Measurements from ENCODE around the gene RIMOC1. TPM values are rescaled to one million over a fixed set of nuclear protein-coding genes. Genes with fewer than 3 reads are reported as not detected.

RIMOC1 gene
- total RNA-seq, 2 donors from 2014 or later = 29.7 to 32.7 TPM

DNA sequence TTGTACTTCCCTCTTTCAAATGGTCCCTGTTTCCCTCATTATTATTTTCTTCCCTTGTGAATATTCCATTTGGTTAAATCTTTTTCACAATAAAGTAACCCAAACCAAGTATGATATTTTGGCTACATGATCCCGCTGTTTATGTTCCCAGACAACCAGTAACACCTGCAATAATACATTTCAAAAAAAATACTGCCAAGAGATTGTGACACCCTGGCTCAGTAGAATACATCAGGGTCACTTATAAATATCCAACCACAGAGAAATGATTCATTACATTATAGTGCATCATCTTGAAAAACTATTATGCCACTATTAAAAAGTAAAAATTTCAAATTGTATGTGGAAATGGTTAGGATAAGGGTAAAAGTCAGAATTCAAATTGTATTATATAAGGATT is 26.7 kb upstream of the RIMOC1 start:
- Mint-ChIP-seq H3K4me3 (no peak overlapping the region), H3K9me3 (no peaks in the 10 kb centered on the region), H3K27me3 (peaks cover 14% of the 10 kb centered on the region), H3K36me3 (ENCODE audit: low read depth) (no peaks in the 10 kb centered on the region), H3K27ac (no peak overlapping the region), H3K4me1 (peaks cover 4% of the 10 kb centered on the region)
- ATAC-seq (replicated peaks) = no peak

DNA sequence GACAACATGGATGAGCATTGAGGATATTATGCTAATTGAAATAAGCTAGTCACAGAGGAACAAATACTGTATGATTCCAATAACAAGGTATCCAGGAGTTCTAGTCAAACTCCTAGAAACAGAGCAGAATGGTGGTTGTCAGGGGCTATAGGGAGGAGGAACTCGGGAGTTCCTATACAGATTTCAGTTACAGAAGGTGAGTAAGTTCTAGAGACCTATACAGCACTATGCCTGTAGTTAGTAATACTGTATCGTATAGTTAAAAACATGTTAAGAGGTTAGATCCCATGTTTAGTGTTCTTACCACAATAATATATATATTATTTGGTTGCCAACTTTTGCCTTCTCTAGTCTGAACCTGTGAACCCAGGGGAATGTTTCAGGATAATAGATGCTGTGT is 26.0 kb upstream of the RIMOC1 start:
- Mint-ChIP-seq H3K9me3 (no peaks in the 10 kb centered on the region), H3K4me1 (peaks cover 4% of the 10 kb centered on the region), H3K27me3 (peaks cover 14% of the 10 kb centered on the region), H3K36me3 (ENCODE audit: low read depth) (no peaks in the 10 kb centered on the region), H3K27ac (no peak overlapping the region), H3K4me3 (no peak overlapping the region)
- no peak for ATAC-seq (replicated peaks)

DNA sequence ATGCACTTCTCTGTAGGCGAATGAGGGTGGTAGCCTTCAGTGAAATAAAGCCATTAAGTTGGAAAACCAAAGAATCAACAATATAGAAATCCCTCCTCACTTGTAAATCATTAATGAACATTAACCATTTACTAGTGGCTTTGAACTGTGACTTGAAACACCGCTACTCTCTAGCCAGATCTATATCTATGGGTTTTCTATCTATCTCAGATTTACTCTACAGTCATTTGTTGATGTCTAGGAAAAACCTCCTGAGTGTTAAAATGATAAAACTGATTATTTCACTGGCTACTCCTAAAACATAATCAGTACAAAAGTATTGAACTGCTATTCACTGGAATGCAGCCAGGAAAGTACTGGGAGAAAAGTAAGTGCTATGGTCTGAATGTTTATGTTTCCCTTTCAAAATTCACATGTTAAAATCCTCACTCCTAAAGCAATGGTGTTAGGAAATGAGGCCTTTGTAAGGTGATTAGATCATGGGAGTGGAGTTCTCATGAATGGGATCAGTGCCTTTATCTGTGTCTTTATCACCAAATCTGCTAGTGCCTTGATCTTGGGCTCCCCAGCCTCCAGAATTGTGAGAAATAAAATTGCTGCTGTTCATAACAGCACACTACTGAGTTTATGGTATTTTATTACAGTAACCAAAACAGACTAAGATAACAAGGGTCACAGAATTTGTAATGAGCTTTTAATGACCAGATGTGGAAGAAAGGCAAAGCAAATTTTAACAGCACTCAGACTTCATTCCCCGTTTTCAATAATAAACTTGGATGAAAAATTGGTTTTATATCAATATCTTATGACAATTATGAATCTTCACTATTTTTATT is 25.3 kb upstream of the RIMOC1 start:
- Mint-ChIP-seq H3K27me3 (peaks cover 14% of the 10 kb centered on the region), H3K4me1 (peaks cover 3% of the 10 kb centered on the region), H3K36me3 (ENCODE audit: low read depth) (no peaks in the 10 kb centered on the region), H3K9me3 (no peaks in the 10 kb centered on the region), H3K4me3 (no peak overlapping the region), H3K27ac (no peak overlapping the region)
- no peak for ATAC-seq (replicated peaks)

GRCh38 chr5:41882765-41883164 is 21.4 kb upstream of the RIMOC1 start:
- H3K4me3 Mint-ChIP-seq = no peak overlapping the region
- H3K36me3 Mint-ChIP-seq (ENCODE audit: low read depth) = no peaks in the 10 kb centered on the region
- H3K27ac Mint-ChIP-seq = no peak overlapping the region
- peaks cover 16% of the 10 kb centered on the region for H3K27me3 Mint-ChIP-seq
- no peak for ATAC-seq (replicated peaks)
- no peaks in the 10 kb centered on the region for H3K9me3 Mint-ChIP-seq
- H3K4me1 Mint-ChIP-seq = peaks cover 3% of the 10 kb centered on the region

DNA sequence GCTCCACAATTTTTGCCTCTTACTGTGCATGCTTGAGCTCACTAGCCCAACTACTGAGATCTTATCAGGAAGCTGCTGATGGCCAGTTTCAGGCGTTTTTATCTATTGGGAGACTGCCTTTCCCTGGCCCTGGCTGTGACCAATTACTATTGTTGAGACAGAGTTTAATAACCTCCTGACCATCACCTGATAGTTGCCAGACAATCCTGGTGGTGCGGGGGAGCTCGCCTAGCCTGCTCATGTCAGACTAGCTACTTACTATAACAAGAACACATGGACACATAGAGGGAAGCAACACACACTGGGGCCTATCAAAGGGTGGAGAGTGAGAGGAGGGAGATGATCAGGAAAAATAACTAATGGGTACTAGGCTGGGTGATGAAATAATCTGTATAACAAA is 20.9 kb upstream of the RIMOC1 start:
- Mint-ChIP-seq H3K4me3 (no peak overlapping the region), H3K27me3 (peaks cover 18% of the 10 kb centered on the region), H3K27ac (no peak overlapping the region), H3K36me3 (ENCODE audit: low read depth) (no peaks in the 10 kb centered on the region), H3K4me1 (peaks cover 6% of the 10 kb centered on the region), H3K9me3 (no peaks in the 10 kb centered on the region)
- no peak for ATAC-seq (replicated peaks)

DNA sequence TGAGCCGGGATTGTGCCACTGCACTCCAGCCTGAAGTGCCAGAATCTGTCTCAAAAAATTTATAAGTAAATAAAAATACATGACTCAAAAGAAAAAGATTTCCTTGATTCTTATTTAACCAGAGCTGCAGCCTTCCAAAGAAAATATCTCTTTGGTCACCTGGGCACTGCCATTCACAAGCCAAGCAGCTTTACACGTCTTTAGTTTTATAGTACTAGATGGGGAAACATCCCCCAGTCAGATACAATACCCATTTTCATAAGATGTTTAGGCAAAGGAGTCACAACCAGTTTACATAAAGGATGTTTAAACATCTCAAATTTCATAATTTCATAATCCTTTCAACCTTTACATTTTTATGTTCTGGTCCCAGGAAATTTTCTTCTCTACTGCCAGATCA is 20.2 kb upstream of the RIMOC1 start:
- H3K27ac Mint-ChIP-seq = no peak overlapping the region
- H3K4me1 Mint-ChIP-seq = peaks cover 6% of the 10 kb centered on the region
- H3K9me3 Mint-ChIP-seq = no peaks in the 10 kb centered on the region

GRCh38 chr5:41885286-41885685 is 18.9 kb upstream of the RIMOC1 start:
- H3K27ac Mint-ChIP-seq = no peak overlapping the region
- peaks cover 6% of the 10 kb centered on the region for H3K4me1 Mint-ChIP-seq
- H3K36me3 Mint-ChIP-seq (ENCODE audit: low read depth) = no peaks in the 10 kb centered on the region
- no peak for ATAC-seq (replicated peaks)
- H3K9me3 Mint-ChIP-seq = no peaks in the 10 kb centered on the region
- no peak overlapping the region for H3K4me3 Mint-ChIP-seq
- peaks cover 8% of the 10 kb centered on the region for H3K27me3 Mint-ChIP-seq

More for the DNA sequence above, 20.2 kb upstream of the RIMOC1 start:
- Mint-ChIP-seq H3K4me3 (no peak overlapping the region), H3K27me3 (peaks cover 18% of the 10 kb centered on the region), H3K36me3 (ENCODE audit: low read depth) (no peaks in the 10 kb centered on the region)
- ATAC-seq (replicated peaks) = no peak

GRCh38 chr5:41891066-41891707 is 13.0 kb upstream of the RIMOC1 start:
- peak; percentile 59 for ATAC-seq (replicated peaks)
- H3K36me3 Mint-ChIP-seq (ENCODE audit: low read depth) = no peaks in the 10 kb centered on the region
- no peaks in the 10 kb centered on the region for H3K9me3 Mint-ChIP-seq
- H3K4me3 Mint-ChIP-seq = peak overlapping the region; percentile 11
- peak overlapping the region; percentile 69 for H3K27ac Mint-ChIP-seq
- H3K27me3 Mint-ChIP-seq = peaks cover 6% of the 10 kb centered on the region
- peaks cover 23% of the 10 kb centered on the region for H3K4me1 Mint-ChIP-seq

- peak overlapping the region; percentile 69 for H3K27ac Mint-ChIP-seq
- H3K27me3 Mint-ChIP-seq = peaks cover 12% of the 10 kb centered on the region
These were observed 12.1 kb upstream of the RIMOC1 start for GRCh38 chr5:41892031-41892430.

GRCh38 chr5:41893074-41893851 is 10.9 kb upstream of the RIMOC1 start:
- peak; percentile 37 for ATAC-seq (replicated peaks)
- H3K4me3 Mint-ChIP-seq = peak overlapping the region; percentile 59
- H3K9me3 Mint-ChIP-seq = no peaks in the 10 kb centered on the region
- H3K27ac Mint-ChIP-seq = peak overlapping the region; percentile 59
- peaks cover 17% of the 10 kb centered on the region for H3K4me1 Mint-ChIP-seq
- H3K36me3 Mint-ChIP-seq (ENCODE audit: low read depth) = no peaks in the 10 kb centered on the region
- peaks cover 11% of the 10 kb centered on the region for H3K27me3 Mint-ChIP-seq

More at GRCh38 chr5:41892031-41892430, 12.1 kb upstream of the RIMOC1 start:
- peak overlapping the region; percentile 11 for H3K4me3 Mint-ChIP-seq
- no peak for ATAC-seq (replicated peaks)
- no peaks in the 10 kb centered on the region for H3K36me3 Mint-ChIP-seq (ENCODE audit: low read depth)
- peaks cover 23% of the 10 kb centered on the region for H3K4me1 Mint-ChIP-seq
- H3K9me3 Mint-ChIP-seq = no peaks in the 10 kb centered on the region

GRCh38 chr5:41896230-41896629 is 7.9 kb upstream of the RIMOC1 start:
- peaks cover 12% of the 10 kb centered on the region for H3K4me1 Mint-ChIP-seq
- H3K9me3 Mint-ChIP-seq = no peaks in the 10 kb centered on the region
- peaks cover 11% of the 10 kb centered on the region for H3K27me3 Mint-ChIP-seq
- no peak overlapping the region for H3K27ac Mint-ChIP-seq
- ATAC-seq (replicated peaks) = no peak
- no peaks in the 10 kb centered on the region for H3K36me3 Mint-ChIP-seq (ENCODE audit: low read depth)
- H3K4me3 Mint-ChIP-seq = no peak overlapping the region

DNA sequence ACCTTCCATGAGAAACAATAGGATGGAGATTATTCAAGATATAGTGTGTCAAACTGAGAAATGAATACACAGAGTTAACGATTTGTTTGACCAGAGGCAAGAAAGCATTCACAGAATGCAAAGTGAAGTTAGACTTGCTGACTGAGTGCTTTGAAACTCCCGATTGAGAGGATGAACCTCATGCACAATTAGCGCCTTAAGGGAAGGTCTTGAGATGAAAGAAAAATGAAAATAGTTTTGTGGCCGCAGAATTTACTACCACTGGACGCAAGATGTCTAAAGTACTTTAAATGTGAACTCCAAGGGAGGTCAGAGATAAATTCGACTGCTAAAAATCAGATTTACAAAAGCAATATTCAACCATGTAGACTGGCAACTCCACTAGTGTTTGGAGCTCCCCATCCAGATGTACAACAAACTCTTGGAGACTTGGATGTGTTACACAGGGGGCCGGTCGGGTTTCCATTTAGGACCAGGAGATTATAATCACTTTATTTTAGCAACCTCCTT is 707 bp upstream of the RIMOC1 start:
- no peak for ATAC-seq (replicated peaks)
- H3K4me1 Mint-ChIP-seq = peaks cover 31% of the 10 kb centered on the region
- H3K9me3 Mint-ChIP-seq = no peaks in the 10 kb centered on the region
- H3K4me3 Mint-ChIP-seq = peak overlapping the region; percentile 84
- peak overlapping the region; percentile 96 for H3K27ac Mint-ChIP-seq
- H3K36me3 Mint-ChIP-seq (ENCODE audit: low read depth) = peaks cover 41% of the 10 kb centered on the region
- H3K27me3 Mint-ChIP-seq = no peaks in the 10 kb centered on the region

GRCh38 chr5:41906151-41906550 is 2.0 kb downstream of the RIMOC1 start:
- H3K4me3 Mint-ChIP-seq = peak overlapping the region; percentile 5
- no peaks in the 10 kb centered on the region for H3K9me3 Mint-ChIP-seq
- H3K4me1 Mint-ChIP-seq = peaks cover 31% of the 10 kb centered on the region
- no peaks in the 10 kb centered on the region for H3K27me3 Mint-ChIP-seq
- peaks cover 68% of the 10 kb centered on the region for H3K36me3 Mint-ChIP-seq (ENCODE audit: low read depth)
- ATAC-seq (replicated peaks) = no peak
- H3K27ac Mint-ChIP-seq = peak overlapping the region; percentile 7

DNA sequence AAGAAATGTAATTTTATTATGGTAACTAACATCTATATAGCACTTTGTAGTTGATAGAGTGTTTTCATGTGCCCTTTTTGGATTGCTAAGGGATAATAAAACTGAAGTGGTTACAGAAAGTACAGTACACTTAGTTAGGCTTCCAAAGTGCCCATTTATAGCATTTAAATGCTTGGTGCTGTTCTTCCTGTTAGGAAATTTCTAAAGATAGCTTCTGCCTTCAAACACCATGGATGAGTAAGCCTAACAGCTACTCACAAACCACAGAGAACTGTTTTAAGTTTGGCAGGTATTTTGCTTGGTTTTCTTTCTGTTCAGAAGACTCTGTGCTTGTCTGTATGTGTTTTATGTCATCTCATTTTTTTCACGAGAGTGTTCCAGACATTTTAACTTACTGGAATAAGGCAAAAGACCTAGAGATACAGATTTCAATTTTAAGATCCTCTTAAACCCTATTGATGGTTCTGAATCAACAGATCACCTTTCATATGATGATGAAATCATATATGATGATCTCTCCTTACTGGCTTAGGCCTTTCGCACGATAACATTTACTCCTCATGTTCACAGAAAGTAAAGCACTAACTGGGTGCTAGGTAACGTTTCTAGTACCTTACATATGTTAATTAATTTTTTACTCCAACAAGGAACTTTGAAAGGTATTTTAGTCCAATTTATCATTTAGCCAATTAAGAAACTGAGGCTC is 4.4 kb downstream of the RIMOC1 start:
- Mint-ChIP-seq H3K36me3 (ENCODE audit: low read depth) (peaks cover 92% of the 10 kb centered on the region), H3K27me3 (no peaks in the 10 kb centered on the region), H3K4me3 (peak overlapping the region; percentile 8), H3K27ac (peak overlapping the region; percentile 17), H3K4me1 (peaks cover 29% of the 10 kb centered on the region), H3K9me3 (no peaks in the 10 kb centered on the region)
- ATAC-seq (replicated peaks) = no peak
